ENCODE data around the gene ATG101.
"Not testable (repeated sequence)": the region's sequence is repeated elsewhere in the genome, so short reads cannot be mapped to it uniquely, and the experiment has no call there.

ATG101 gene

GRCh38 chr12:52090291-52090690 is 20.5 kb downstream of the ATG101 start:
- no peak for TF ChIP-seq CTCF (conservative IDR thresholded peaks at IDR 0.05; ENCODE audit: control insufficient read depth, insufficient read depth, low read depth, low read length)
- no peak overlapping the region for H3K4me3 ChIP-seq (ENCODE audit: control insufficient read depth, low read depth, low read length)
- no peak for DNase-seq (ENCODE audit: low read depth)

- TF ChIP-seq CTCF (conservative IDR thresholded peaks at IDR 0.05; ENCODE audit: control insufficient read depth, insufficient read depth, low read depth, low read length): no peak
- H3K4me3 ChIP-seq (ENCODE audit: control insufficient read depth, low read depth, low read length): no peak overlapping the region
- no peak for DNase-seq (ENCODE audit: low read depth)
Measured at GRCh38 chr12:52091061-52091460, 21.3 kb downstream of the ATG101 start.

- no peak for DNase-seq (ENCODE audit: low read depth)
- no peak overlapping the region for H3K4me3 ChIP-seq (ENCODE audit: control insufficient read depth, low read depth, low read length)
- no peak for TF ChIP-seq CTCF (conservative IDR thresholded peaks at IDR 0.05; ENCODE audit: control insufficient read depth, insufficient read depth, low read depth, low read length)
Measured at GRCh38 chr12:52091869-52092268, 22.1 kb downstream of the ATG101 start.

GRCh38 chr12:52093346-52093745 is 23.6 kb downstream of the ATG101 start:
- no peak for TF ChIP-seq CTCF (conservative IDR thresholded peaks at IDR 0.05; ENCODE audit: control insufficient read depth, insufficient read depth, low read depth, low read length)
- DNase-seq (ENCODE audit: low read depth): no peak
- H3K4me3 ChIP-seq (ENCODE audit: control insufficient read depth, low read depth, low read length): no peak overlapping the region

- no peak for DNase-seq (ENCODE audit: low read depth)
- no peak for TF ChIP-seq CTCF (conservative IDR thresholded peaks at IDR 0.05; ENCODE audit: control insufficient read depth, insufficient read depth, low read depth, low read length)
Measured at GRCh38 chr12:52096332-52097044, 26.7 kb downstream of the ATG101 start.

GRCh38 chr12:52097045-52097666 is 27.4 kb downstream of the ATG101 start:
- no peak for DNase-seq (ENCODE audit: low read depth)
- no peak for TF ChIP-seq CTCF (conservative IDR thresholded peaks at IDR 0.05; ENCODE audit: control insufficient read depth, insufficient read depth, low read depth, low read length)

More at GRCh38 chr12:52096332-52097044, 26.7 kb downstream of the ATG101 start:
- H3K4me3 ChIP-seq (ENCODE audit: control insufficient read depth, low read depth, low read length): no peak overlapping the region

GRCh38 chr12:52104431-52105089 is 34.8 kb downstream of the ATG101 start:
- not testable (repeated sequence) for DNase-seq (ENCODE audit: low read depth); H3K4me3 ChIP-seq (ENCODE audit: control insufficient read depth, low read depth, low read length)

More at GRCh38 chr12:52097045-52097666, 27.4 kb downstream of the ATG101 start:
- no peak overlapping the region for H3K4me3 ChIP-seq (ENCODE audit: control insufficient read depth, low read depth, low read length)

GRCh38 chr12:52116222-52117125 is 46.7 kb downstream of the ATG101 start:
- not testable (repeated sequence) for H3K4me3 ChIP-seq (ENCODE audit: control insufficient read depth, low read depth, low read length); DNase-seq (ENCODE audit: low read depth)

GRCh38 chr12:52117806-52118475 is 48.2 kb downstream of the ATG101 start:
- not testable (repeated sequence) for H3K4me3 ChIP-seq (ENCODE audit: control insufficient read depth, low read depth, low read length); DNase-seq (ENCODE audit: low read depth)

Data from fibroblast of mammary gland (primary cell).